Measurements from ENCODE around the gene EMP1. TPM values are rescaled to one million over a fixed set of nuclear protein-coding genes. Genes with fewer than 3 reads are reported as not detected.

EMP1 gene
- total RNA-seq, 4 donors from 2014 or later = 237 to 838 (median 402) TPM

DNA sequence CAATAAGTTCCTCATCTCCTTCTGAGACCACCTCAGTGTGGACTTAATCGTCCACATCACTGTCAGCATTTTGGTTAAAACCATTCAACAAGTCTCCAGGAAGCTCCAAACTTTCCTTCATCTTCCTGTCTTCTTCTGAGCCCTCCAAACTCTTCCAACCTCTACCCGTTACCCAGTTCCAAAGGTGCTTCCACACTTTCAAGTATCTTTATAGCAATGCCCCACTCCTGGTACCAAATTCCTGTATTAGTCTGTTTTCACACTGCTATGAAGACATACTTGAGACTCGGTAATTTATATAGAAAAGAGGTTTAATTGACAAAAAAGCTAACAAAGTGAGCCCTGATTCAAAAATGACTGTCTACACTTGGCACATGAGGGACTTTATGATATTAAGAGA, 22.8 kb downstream of the EMP1 start:
- intact Hi-C loops (cut with DNase I; ENCODE audit: low total_unique reads) = loop anchor here (10.0 kb wide), 2 partner anchors 195 to 425 kb away; no protein-coding TSS in a partner anchor
- DNase-seq (ENCODE audit: low spot score in 2 of 2) = no peak
- no peak for TF ChIP-seq POLR2A (IDR thresholded peaks at IDR 0.05)
- TF ChIP-seq, protein P1, sequence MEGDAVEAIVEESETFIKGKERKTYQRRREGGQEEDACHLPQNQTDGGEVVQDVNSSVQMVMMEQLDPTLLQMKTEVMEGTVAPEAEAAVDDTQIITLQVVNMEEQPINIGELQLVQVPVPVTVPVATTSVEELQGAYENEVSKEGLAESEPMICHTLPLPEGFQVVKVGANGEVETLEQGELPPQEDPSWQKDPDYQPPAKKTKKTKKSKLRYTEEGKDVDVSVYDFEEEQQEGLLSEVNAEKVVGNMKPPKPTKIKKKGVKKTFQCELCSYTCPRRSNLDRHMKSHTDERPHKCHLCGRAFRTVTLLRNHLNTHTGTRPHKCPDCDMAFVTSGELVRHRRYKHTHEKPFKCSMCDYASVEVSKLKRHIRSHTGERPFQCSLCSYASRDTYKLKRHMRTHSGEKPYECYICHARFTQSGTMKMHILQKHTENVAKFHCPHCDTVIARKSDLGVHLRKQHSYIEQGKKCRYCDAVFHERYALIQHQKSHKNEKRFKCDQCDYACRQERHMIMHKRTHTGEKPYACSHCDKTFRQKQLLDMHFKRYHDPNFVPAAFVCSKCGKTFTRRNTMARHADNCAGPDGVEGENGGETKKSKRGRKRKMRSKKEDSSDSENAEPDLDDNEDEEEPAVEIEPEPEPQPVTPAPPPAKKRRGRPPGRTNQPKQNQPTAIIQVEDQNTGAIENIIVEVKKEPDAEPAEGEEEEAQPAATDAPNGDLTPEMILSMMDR (IDR thresholded peaks at IDR 0.05) = no peak
- WGBS, 2 donors = 92 to 95% methylated on average over 3 of the region's 3 CpGs
- no peak overlapping the region for H3K4me3 ChIP-seq (ENCODE audit: low read depth, poor library complexity, severe bottlenecking)

DNA sequence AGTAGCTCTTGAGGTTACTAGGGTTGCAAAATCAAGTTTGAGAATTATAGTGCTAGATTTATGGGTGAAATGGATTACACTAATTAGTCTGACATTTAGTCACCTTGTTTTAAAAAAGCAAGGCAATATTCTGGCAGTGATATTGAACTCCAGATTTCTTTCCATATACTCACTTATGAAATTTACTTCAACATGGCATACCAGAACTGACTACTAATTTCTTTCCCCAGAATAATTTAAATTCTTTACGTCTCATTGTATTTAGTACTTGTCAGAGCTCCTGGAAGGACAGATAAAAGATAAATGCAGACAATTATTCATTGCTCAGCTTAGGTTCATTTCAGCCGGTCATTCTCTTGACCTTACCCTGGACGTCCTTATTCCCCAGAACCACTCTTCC, 24.3 kb downstream of the EMP1 start:
- DNase-seq (ENCODE audit: low spot score in 2 of 2) = no peak
- H3K4me3 ChIP-seq (ENCODE audit: low read depth, poor library complexity, severe bottlenecking) = no peak overlapping the region
- intact Hi-C loops (cut with DNase I; ENCODE audit: low total_unique reads) = no loop called here
- WGBS, 2 donors = 74 to 89% methylated on average over 3 of the region's 3 CpGs
- no peak for TF ChIP-seq POLR2A (IDR thresholded peaks at IDR 0.05)

DNA sequence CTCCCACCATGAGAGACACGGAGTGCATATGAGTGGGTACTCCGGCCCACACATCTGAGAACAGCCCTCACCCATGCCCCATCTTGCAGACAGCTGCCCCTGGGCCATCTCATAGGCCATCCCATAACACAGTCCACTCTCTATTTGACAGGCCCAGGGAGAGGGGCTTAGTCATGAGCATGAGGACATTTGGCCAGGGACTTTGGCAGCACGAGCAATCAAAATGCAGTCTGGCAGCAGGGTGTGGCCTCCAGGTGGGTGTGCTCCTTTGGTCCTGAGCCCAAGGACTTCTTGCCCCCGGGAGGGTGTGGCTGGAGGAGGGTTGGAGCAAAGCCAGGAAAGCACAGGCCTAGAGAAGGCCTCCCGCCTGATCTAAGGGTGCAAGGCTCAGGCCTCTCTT, 25.6 kb downstream of the EMP1 start:
- intact Hi-C loops (cut with DNase I; ENCODE audit: low total_unique reads) = no loop called here
- whole genome bisulfite sequencing, 2 donors = 38 to 59% methylated on average over 3 to 5 of the region's 5 CpGs
- no peak for DNase-seq (ENCODE audit: low spot score in 2 of 2)
- H3K4me3 ChIP-seq (ENCODE audit: low read depth, poor library complexity, severe bottlenecking) = no peak overlapping the region
- TF ChIP-seq, protein P1 (IDR thresholded peaks at IDR 0.05) = no peak
- TF ChIP-seq POLR2A (IDR thresholded peaks at IDR 0.05) = no peak

DNA sequence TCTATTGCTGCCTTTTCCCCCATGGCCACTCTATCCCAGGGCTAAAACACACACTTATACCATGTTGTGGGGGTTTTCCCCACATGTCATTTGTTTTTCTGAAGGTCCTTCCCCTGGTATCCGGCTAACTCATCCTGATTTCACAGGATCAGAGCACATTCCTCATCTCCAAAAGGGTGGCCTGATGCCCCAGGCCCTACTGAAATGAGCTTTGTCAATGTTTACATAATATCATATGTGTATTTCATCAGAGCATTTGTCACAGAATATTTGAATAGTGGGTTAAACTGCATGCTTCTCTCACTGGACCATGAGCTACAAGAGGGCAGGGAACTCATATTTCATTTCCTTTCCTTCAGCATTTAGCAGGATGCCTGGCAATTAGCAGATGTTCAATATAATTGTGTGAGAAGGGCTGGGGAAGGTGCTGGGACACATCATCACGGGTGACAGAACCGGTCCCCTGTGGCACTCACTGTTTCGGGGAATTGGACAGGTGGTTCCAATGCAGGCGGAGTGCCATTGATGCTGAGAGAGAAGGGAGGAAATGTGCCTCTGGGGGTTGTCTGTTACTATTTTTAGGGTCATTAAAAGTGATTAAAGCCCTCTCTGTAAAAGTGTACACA, 26.8 kb downstream of the EMP1 start:
- 40 to 45% methylated on average over 5 of the region's 5 CpGs for WGBS, 2 donors
- no peak overlapping the region for H3K4me3 ChIP-seq (ENCODE audit: low read depth, poor library complexity, severe bottlenecking)
- intact Hi-C loops (cut with DNase I; ENCODE audit: low total_unique reads) = no loop called here
- DNase-seq (ENCODE audit: low spot score in 2 of 2) = no peak
- TF ChIP-seq, protein P1 (IDR thresholded peaks at IDR 0.05) = no peak
- no peak for TF ChIP-seq POLR2A (IDR thresholded peaks at IDR 0.05)

DNA sequence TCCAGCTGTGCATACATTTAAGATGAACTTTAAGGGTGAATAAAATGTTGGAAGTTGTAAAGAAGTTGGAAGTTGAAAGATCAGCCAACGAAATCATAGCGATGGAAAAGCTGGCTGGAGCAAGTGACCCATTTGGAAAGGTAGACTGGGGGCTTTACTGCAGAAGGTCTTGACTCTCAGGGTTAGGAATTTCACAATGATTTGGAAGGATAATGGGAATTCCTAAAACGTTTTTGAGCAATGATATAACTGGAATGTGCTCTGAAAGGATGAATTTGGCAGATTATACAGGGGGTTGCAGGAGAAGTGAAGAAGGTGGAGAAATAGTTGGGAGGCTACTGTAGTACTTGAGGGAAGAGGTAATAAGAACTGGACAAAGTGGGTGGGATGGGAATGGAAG, 27.4 kb downstream of the EMP1 start:
- H3K4me3 ChIP-seq (ENCODE audit: low read depth, poor library complexity, severe bottlenecking) = no peak overlapping the region
- intact Hi-C loops (cut with DNase I; ENCODE audit: low total_unique reads) = no loop called here
- DNase-seq (ENCODE audit: low spot score in 2 of 2) = no peak
- TF ChIP-seq POLR2A (IDR thresholded peaks at IDR 0.05) = no peak
- TF ChIP-seq, protein P1 (IDR thresholded peaks at IDR 0.05) = no peak
- WGBS, 2 donors = 16 to 53% methylated on average over 3 of the region's 3 CpGs

DNA sequence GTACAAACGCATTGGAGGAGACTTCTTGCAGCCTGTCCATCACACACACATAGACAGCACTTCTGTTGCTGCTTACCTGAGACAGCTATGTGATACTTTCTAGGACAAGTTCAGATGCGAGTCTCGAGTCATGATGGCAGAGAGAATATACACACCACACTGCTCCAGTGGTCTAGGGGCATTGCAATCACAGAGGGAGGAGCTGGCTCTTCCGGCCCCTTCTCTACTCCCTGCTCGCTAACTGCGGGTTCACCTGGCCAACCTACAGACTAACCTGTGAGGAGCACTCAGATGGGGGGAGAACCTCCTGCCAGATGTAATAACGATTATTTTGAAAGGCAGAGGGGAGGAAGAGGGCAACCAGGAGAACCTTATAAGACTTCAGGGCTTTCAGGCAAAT, 30.7 kb downstream of the EMP1 start:
- DNase-seq (ENCODE audit: low spot score in 2 of 2) = no peak
- H3K4me3 ChIP-seq (ENCODE audit: low read depth, poor library complexity, severe bottlenecking) = no peak overlapping the region
- WGBS, 2 donors = 73 to 77% methylated on average over 7 of the region's 7 CpGs
- TF ChIP-seq POLR2A (IDR thresholded peaks at IDR 0.05) = no peak
- TF ChIP-seq, protein P1 (IDR thresholded peaks at IDR 0.05) = no peak
- intact Hi-C loops (cut with DNase I; ENCODE audit: low total_unique reads) = no loop called here

Measured in lower leg skin (tissue), 4 donors.